Suppressor macrophage (primary cell): ENCODE results near the gene TRIM65.

Source experiments
- DNase-seq, 4 experiments: peaks; one replicate each; pipeline ENCODE4 v3.0.0-alpha.2; 2020 to 2022
- total RNA-seq, 17 experiments: gene quantifications; one replicate each; lab custom pipeline; 2026; ENCODE audit warnings: mixed read lengths in 6 of 17, inconsistent platforms in 3 of 17; lab: John Stamatoyannopoulos, UW

Gene TRIM65
- 2.4 to 82.9 (median 42.1) reads per million in 17 experiments for total RNA-seq

- peak; percentile 82 to 94 (median 90) for DNase-seq
Measured at GRCh38 chr17:75896415-75897159, at the start of gene TRIM65. Gene TRIM65 (minus strand): TSS chr17:75896951. CDS start chr17:75896937, 14 bp downstream.

- DNase-seq, result no peak
Measured at GRCh38 chr17:75945211-75945610, 48.5 kb upstream of the TRIM65 start.

GRCh38 chr17:75943491-75943890 lies 46.7 kb upstream of the TRIM65 start:
- DNase-seq, result no peak

- no peak for DNase-seq
Measured at GRCh38 chr17:75942473-75942872, 45.7 kb upstream of the TRIM65 start.

GRCh38 chr17:75941442-75941819 lies 44.7 kb upstream of the TRIM65 start:
- no peak for DNase-seq

- DNase-seq, result peak; percentile 97 to 98 (median 98)
Measured at GRCh38 chr17:75940727-75941441, 44.1 kb upstream of the TRIM65 start, which contains the start of gene FBF1. Gene FBF1 (minus strand): TSS chr17:75941042. CDS start chr17:75938149, 2,893 bp downstream.

GRCh38 chr17:75937652-75938051 lies 40.9 kb upstream of the TRIM65 start:
- DNase-seq, result no peak

GRCh38 chr17:75933808-75934207 lies 37.1 kb upstream of the TRIM65 start:
- DNase-seq, result no peak

GRCh38 chr17:75932852-75933251 lies 36.1 kb upstream of the TRIM65 start:
- DNase-seq, result no peak

GRCh38 chr17:75931062-75931461 lies 34.3 kb upstream of the TRIM65 start:
- DNase-seq, result no peak

GRCh38 chr17:75927286-75927922 lies 30.7 kb upstream of the TRIM65 start:
- DNase-seq, result peak; percentile 11 to 68 (median 58)

GRCh38 chr17:75926456-75926855 lies 29.7 kb upstream of the TRIM65 start:
- DNase-seq, result no peak

- DNase-seq, result no peak
Measured at GRCh38 chr17:75925912-75926311, 29.2 kb upstream of the TRIM65 start.

- no peak for DNase-seq
Measured at GRCh38 chr17:75925103-75925502, 28.4 kb upstream of the TRIM65 start.

- DNase-seq, result no peak
Measured at GRCh38 chr17:75922963-75923874, 26.5 kb upstream of the TRIM65 start.

- no peak for DNase-seq
Measured at GRCh38 chr17:75922173-75922961, 25.6 kb upstream of the TRIM65 start.

- DNase-seq, result no peak
Measured at GRCh38 chr17:75921596-75921995, 24.8 kb upstream of the TRIM65 start.

- DNase-seq, result no peak
Measured at GRCh38 chr17:75920045-75920560, 23.4 kb upstream of the TRIM65 start.

- no peak for DNase-seq
Measured at GRCh38 chr17:75919611-75920010, 22.9 kb upstream of the TRIM65 start.

- DNase-seq, result no peak
Measured at GRCh38 chr17:75917917-75918445, 21.2 kb upstream of the TRIM65 start.
